HepG2 (cell line): Measurements from ENCODE around the gene KANK4. TPM values are rescaled to one million over a fixed set of nuclear protein-coding genes. Genes with fewer than 3 reads are reported as not detected.

ENCODE experiments used
- ATAC-seq: fragments of 200-7000 bp; cut with Tn5 transposase; 3 replicates; pipeline ENCODE4 v1.9.1; 2020; ENCODE audit warnings: mild to moderate bottlenecking, moderate library complexity
- BruUV-seq: library from RNA; stranded (reverse); fragments of 400-500 nt; replicated peaks from 2 replicates; lab custom pipeline; 2021; lab: Mats Ljungman, UMichigan
- CTCF ChIA-PET: fragments of 300-600 bp; formaldehyde crosslinking; extraction: SDS; loops from one replicate; lab custom pipeline; 2021; ENCODE audit warnings: low total read pairs, inconsistent platforms, low intra/inter-chr PET ratio; lab: Yijun Ruan, JAX
- POLR2A ChIA-PET: fragments of 350-600 bp; sonication (Branson Sonifier 250); formaldehyde crosslinking; loops from one replicate; lab custom pipeline; 2020; ENCODE audit warnings: antibody characterized with exemption, inconsistent platforms; lab: Yijun Ruan, JAX
- DNase-seq: peaks from one replicate; pipeline ENCODE4 v3.0.0-alpha.2; 2015; ENCODE audit warnings: low spot score
- FAIRE-seq: peaks from 3 replicates; lab custom pipeline; 2011; peaks lifted over from hg19 to GRCh38; lab: Jason Lieb, UNC
- H2AFZ ChIP-seq: one replicate; pipeline ENCODE4 v1.6.1; 2011; ENCODE audit warnings: low read length, inconsistent platforms
- H3K27ac ChIP-seq: fragments of 300-600 bp; 3 replicates; pipeline ENCODE4 v1.8.0; 2011; ENCODE audit warnings: mixed run types, mild to moderate bottlenecking, mixed read lengths, low read length, inconsistent platforms; ENCODE audit not compliant: insufficient read depth; ENCODE audit errors: extremely low read length
- H3K27me3 ChIP-seq, 2 experiments: fragments of 200-600 bp in 1 of 2; 2 replicates in 1 of 2; 3 replicates in 1 of 2; pipeline versions ENCODE4 v1.6.0 to v1.8.0; 2011; ENCODE audit warnings: low read length in 2 of 2, mild to moderate bottlenecking in 2 of 2, moderate library complexity in 2 of 2, inconsistent platforms in 1 of 2; ENCODE audit not compliant: insufficient read depth in 2 of 2, control insufficient read depth in 1 of 2
- H3K36me3 ChIP-seq, 2 experiments: fragments of 200-600 bp in 1 of 2; replicated peaks in 1 of 2; 2 replicates in 1 of 2; 3 replicates in 1 of 2; pipeline versions ENCODE4 v1.5.1 to v1.8.0; 2011; ENCODE audit warnings: low read length in 2 of 2, inconsistent platforms in 1 of 2; ENCODE audit not compliant: insufficient read depth in 2 of 2, control insufficient read depth in 1 of 2
- H3K4me1 ChIP-seq: 2 replicates; pipeline ENCODE4 v1.5.1; 2012; ENCODE audit warnings: low read length, inconsistent platforms; ENCODE audit not compliant: insufficient read depth
- H3K4me2 ChIP-seq: 2 replicates; pipeline ENCODE4 v1.6.0; 2011; ENCODE audit warnings: low read depth, low read length, inconsistent platforms
- H3K4me3 ChIP-seq, 3 experiments: fragments of 200-600 bp in 1 of 3; sonication (generic), shearing (Covaris generic) in 1 of 3; replicated peaks in 1 of 3; 2 replicates each; pipeline ENCODE4 v1.5.1; 2011 to 2016; ENCODE audit warnings: low read length in 3 of 3, inconsistent platforms in 2 of 3, low read depth in 2 of 3, mild to moderate bottlenecking in 2 of 3, control low read depth in 1 of 3, mixed read lengths in 1 of 3; ENCODE audit not compliant: insufficient read depth in 1 of 3
- H3K79me2 ChIP-seq: one replicate; pipeline ENCODE4 v1.6.1; 2011; ENCODE audit warnings: low read length, inconsistent platforms; ENCODE audit not compliant: insufficient read depth
- H3K9ac ChIP-seq: 2 replicates; pipeline ENCODE4 v1.6.0; 2011; ENCODE audit warnings: mild to moderate bottlenecking, low read depth, low read length, inconsistent platforms; ENCODE audit not compliant: insufficient read depth
- H3K9me3 ChIP-seq: 2 replicates; pipeline ENCODE4 v1.5.1; 2012; ENCODE audit warnings: mild to moderate bottlenecking, low read length
- H4K20me1 ChIP-seq: 2 replicates; pipeline ENCODE4 v1.6.0; 2011; ENCODE audit warnings: inconsistent platforms, mild to moderate bottlenecking, low read length, moderate library complexity; ENCODE audit not compliant: insufficient read depth
- CBX1 ChIP-seq: IDR thresholded peaks from one replicate; pipeline ENCODE4 v1.6.1; 2016; ENCODE audit warnings: antibody characterized with exemption, low read depth
- CC2D1A ChIP-seq: sonication (generic); formaldehyde crosslinking; IDR thresholded peaks from 2 replicates; pipeline ENCODE4 v1.8.1; 2023; ENCODE audit warnings: mild to moderate bottlenecking, missing genetic modification reagents
- CREB3 ChIP-seq: sonication (generic); formaldehyde crosslinking; IDR thresholded peaks from 2 replicates; pipeline ENCODE4 v1.5.0; 2020; ENCODE audit warnings: missing genetic modification reagents
- DNMT3B ChIP-seq: conservative IDR thresholded peaks from 2 replicates; pipeline ENCODE4 v1.6.1; 2016; ENCODE audit warnings: missing biosample characterization, control low read depth
- FOXK2 ChIP-seq: fragments of 450-650 bp; IDR thresholded peaks from 2 replicates; pipeline ENCODE4 v1.6.1; 2016
- HDAC6 ChIP-seq: fragments of 200-600 bp; sonication (generic); IDR thresholded peaks from 2 replicates; pipeline ENCODE4 v1.7.0; 2017; ENCODE audit warnings: mild to moderate bottlenecking, antibody characterized with exemption, low read length, low read depth
- HNRNPUL1 ChIP-seq: fragments of 200-400 bp; formaldehyde crosslinking; IDR thresholded peaks from 2 replicates; pipeline ENCODE4 v1.6.1; 2017; ENCODE audit warnings: low read depth, mild to moderate bottlenecking, low read length, moderate library complexity
- NBN ChIP-seq: fragments of 450-650 bp; conservative IDR thresholded peaks from 2 replicates; pipeline ENCODE4 v1.6.1; 2017
- RAD51 ChIP-seq: fragments of 450-650 bp; IDR thresholded peaks from 2 replicates; pipeline ENCODE4 v1.6.1; 2016; ENCODE audit warnings: borderline replicate concordance
- RBAK ChIP-seq: sonication (generic); formaldehyde crosslinking; IDR thresholded peaks from 2 replicates; pipeline ENCODE4 v1.5.1; 2020; ENCODE audit warnings: mild to moderate bottlenecking, missing genetic modification reagents
- ZFAT ChIP-seq: sonication (generic); formaldehyde crosslinking; conservative IDR thresholded peaks from 2 replicates; pipeline ENCODE4 v1.8.1; 2023; ENCODE audit warnings: missing genetic modification reagents, inconsistent platforms
- ZNF362 ChIP-seq: sonication (generic); formaldehyde crosslinking; IDR thresholded peaks from 2 replicates; pipeline ENCODE4 v1.4.0; 2020; ENCODE audit warnings: missing genetic modification reagents, mild to moderate bottlenecking, borderline replicate concordance
- ZNF513 ChIP-seq: sonication (generic); formaldehyde crosslinking; conservative IDR thresholded peaks from 2 replicates; pipeline ENCODE4 v1.5.0; 2020; ENCODE audit warnings: missing genetic modification reagents
- ZNF652 ChIP-seq: IDR thresholded peaks from 2 replicates; pipeline ENCODE4 v1.6.1; 2016; ENCODE audit warnings: low read depth, borderline replicate concordance
- ZNF773 ChIP-seq: sonication (generic); formaldehyde crosslinking; IDR thresholded peaks from 2 replicates; pipeline ENCODE4 v1.4.0; 2020; ENCODE audit warnings: missing genetic modification reagents, borderline replicate concordance
- ZNF781 ChIP-seq: sonication (generic); formaldehyde crosslinking; IDR thresholded peaks from 2 replicates; pipeline ENCODE4 v1.5.1; 2020; ENCODE audit warnings: borderline replicate concordance, mild to moderate bottlenecking, missing genetic modification reagents; ENCODE audit errors: not compliant biosample characterization
- ZSCAN22 ChIP-seq: sonication (generic); formaldehyde crosslinking; IDR thresholded peaks from 2 replicates; pipeline ENCODE4 v1.4.0; 2020; ENCODE audit warnings: mild to moderate bottlenecking, missing genetic modification reagents
- WGBS: methylation state at CpG from one replicate; pipeline ENCODE4 v1.1.6; 2017; ENCODE audit warnings: low lambda C conversion rate; 5-methylcytosine and 5-hydroxymethylcytosine counted together
- in situ Hi-C: cut with HindIII; loops from 2 replicates; pipeline ENCODE4 v1.10.0; 2017; ENCODE audit warnings: low pct_unique_long_range_greater_than_20kb; ENCODE audit not compliant: extremely low pct_ligation_motif_present
- intact Hi-C: fragments of 100-400 bp; cut with micrococcal nuclease; formaldehyde crosslinking; loops from one replicate; pipeline ENCODE4 v1.10.0; 2022; ENCODE audit not compliant: unreplicated experiment
- polyA plus RNA-seq, 8 experiments: library from polyadenylated mRNA; depleted of rRNA in 3 of 8; stranded (reverse) in 7 of 8; unstranded in 1 of 8; fragments of >200 nt; fragmentation: Illumina TruSeq in 4 of 8; extraction: Trizol in 4 of 8; gene quantifications; 2 replicates each; pipeline versions ENCODE4 v1.2.1 to v1.2.3, GENCODE V29; 2011 to 2016; ENCODE audit warnings: low read depth in 4 of 8, missing spikeins in 1 of 8, mixed read lengths in 1 of 8; ENCODE audit not compliant: insufficient read depth in 1 of 8
- total RNA-seq, 5 experiments: library from RNA; depleted of rRNA; stranded (reverse); fragments of >200 nt; fragmentation: Illumina TruSeq; extraction: Trizol; gene quantifications; 2 replicates each; pipeline ENCODE4 v1.2.3, GENCODE V29; 2016; ENCODE audit warnings: low read depth in 1 of 5

Gene KANK4
- total and polyA plus RNA-seq, 2 of the 13 experiments (the other 11 are each of a cell fraction or from before 2014, with no cell fraction given) = 16.1 to 25.7 TPM

GRCh38 chr1:62250126-62250726 is 69.0 kb downstream of the KANK4 start:
- FAIRE-seq (no peak), ATAC-seq (no peak), DNase-seq (no peak)
- no peak overlapping the region for H3K9ac ChIP-seq
- peaks cover 1 to 28% of the 10 kb centered on the region in 2 experiments; a peak in 4 of 5 replicates for H3K36me3 ChIP-seq
- 83% methylated on average over 8 of the region's 10 CpGs for WGBS
- intact Hi-C loops = no loop called here
- H4K20me1 ChIP-seq = no peaks in the 10 kb centered on the region
- H3K9me3 ChIP-seq = no peaks in the 10 kb centered on the region
- no peak overlapping the region for H3K27ac ChIP-seq
- H3K4me3 ChIP-seq = no peak overlapping the region
- in situ Hi-C loops = no loop called here
- ChIA-PET POLR2A (no interaction called here), CTCF (no interaction called here)
- H2AFZ ChIP-seq = no peak overlapping the region
- no TSS peak for BruUV-seq
- no peak overlapping the region for H3K4me2 ChIP-seq
- H3K4me1 ChIP-seq = peaks cover 4% of the 10 kb centered on the region
- no peaks in the 10 kb centered on the region for H3K79me2 ChIP-seq
- TF ChIP-seq DNMT3B (no peak), RBAK (CRISPR knock-in tag) (no peak), CC2D1A (CRISPR knock-in tag) (no peak), ZNF781 (CRISPR knock-in tag) (no peak), ZNF513 (CRISPR knock-in tag) (no peak), FOXK2 (no peak), CBX1 (no peak), ZFAT (CRISPR knock-in tag) (no peak), HDAC6 (no peak), RAD51 (no peak), ZNF773 (CRISPR knock-in tag) (no peak), CREB3 (no peak), ZSCAN22 (CRISPR knock-in tag) (no peak), ZNF652 (CRISPR knock-in tag) (no peak), HNRNPUL1 (no peak), ZNF362 (CRISPR knock-in tag) (no peak), NBN (no peak)
- no peaks in the 10 kb centered on the region for H3K27me3 ChIP-seq
